ENCODE measurements around the gene STK38. TPM values are rescaled to one million over a fixed set of nuclear protein-coding genes. Genes with fewer than 3 reads are reported as not detected.
A peak's percentile ranks its signal among the peaks of the same experiment; 100 is the strongest.

Gene STK38
- total and polyA plus RNA-seq, 2 donors (not counting 1 experiment from before 2014, with no cell fraction given): 26.1 to 67.4 TPM

GRCh38 chr6:36523451-36523850 is 23.8 kb downstream of the STK38 start:
- peaks cover 9% of the 10 kb centered on the region for H3K4me1 Mint-ChIP-seq
- Histone ChIP-seq H2AFZ (ENCODE audit: insufficient read depth, low read depth, low read length, poor library complexity, severe bottlenecking) (no peak overlapping the region), H3K27me3 (replicated peaks in 1 of 4; ENCODE audit: control extremely low read depth in 1 of 4, control insufficient read depth in 3 of 4, insufficient read depth in 4 of 4, low read length in 3 of 4) (no peaks in the 10 kb centered on the region), H3K9me3 (ENCODE audit: control extremely low read depth in 1 of 3, control insufficient read depth in 2 of 3, insufficient read depth in 1 of 3, low read length in 2 of 3) (no peaks in the 10 kb centered on the region), H3K27ac (ENCODE audit: low read length in 2 of 2) (no peak overlapping the region), H3K36me3 (replicated peaks in 1 of 2; ENCODE audit: control extremely low read depth in 1 of 2, control insufficient read depth in 1 of 2, extremely low read depth in 1 of 2, insufficient read depth in 2 of 2, low read length in 1 of 2) (peaks cover 3 to 78% of the 10 kb centered on the region in 2 experiments), H4K20me1 (ENCODE audit: control insufficient read depth, insufficient read depth, low read length, poor library complexity, severe bottlenecking) (peaks cover 10% of the 10 kb centered on the region), H3K4me1 (ENCODE audit: control insufficient read depth in 2 of 2, insufficient read depth in 2 of 2, low read length in 2 of 2) (peaks cover 0 to 3% of the 10 kb centered on the region in 2 donors), H3K4me2 (replicated peaks; ENCODE audit: low read depth, low read length, poor library complexity, severe bottlenecking) (no peak overlapping the region), H3K9ac (ENCODE audit: low read length) (no peak overlapping the region), H3K4me3 (ENCODE audit: control extremely low read depth in 1 of 5, extremely low read depth in 1 of 5, insufficient read depth in 1 of 5, low read depth in 2 of 5, low read length in 4 of 5) (no peak overlapping the region), H3K79me2 (ENCODE audit: control insufficient read depth, insufficient read depth, low read length) (peaks cover 22% of the 10 kb centered on the region)
- ChIA-PET POLR2A (interaction anchor here (0.6 kb wide), 1 partner anchor 83 kb away, joined by 3 read pairs; no protein-coding TSS in a partner anchor), CTCF (interaction anchor here (0.9 kb wide), 1 partner anchor 95 kb away, joined by 3 read pairs; no protein-coding TSS in a partner anchor)
- H3K4me3 Mint-ChIP-seq: no peak overlapping the region
- TF ChIP-seq EZH2 (IDR thresholded peaks at IDR 0.05; ENCODE audit: borderline replicate concordance, insufficient read depth, low read depth, low read length, poor library complexity, severe bottlenecking) (no peak), CTCF (IDR thresholded peaks at IDR 0.05) (no peak)
- no peaks in the 10 kb centered on the region for H3K27me3 Mint-ChIP-seq
- 98% methylated on average over 6 of the region's 8 CpGs for WGBS (ENCODE audit: insufficient coverage)
- DNase-seq: no peak
- no peak for ATAC-seq (ENCODE audit: low read depth)
- intact Hi-C loops (cut with micrococcal nuclease): loop anchor here (10.0 kb wide), 1 partner anchor 49 kb away; no protein-coding TSS in a partner anchor
- H3K9me3 Mint-ChIP-seq (ENCODE audit: insufficient read depth): no peaks in the 10 kb centered on the region
- H3K27ac Mint-ChIP-seq: no peak overlapping the region

GRCh38 chr6:36519352-36519751 is 27.9 kb downstream of the STK38 start:
- POLR2A ChIA-PET: interaction anchor here (0.8 kb wide), 1 partner anchor 76 kb away, joined by 3 read pairs; no protein-coding TSS in a partner anchor
- ATAC-seq (ENCODE audit: low read depth) (no peak), DNase-seq (no peak)
- H2AFZ ChIP-seq (ENCODE audit: insufficient read depth, low read depth, low read length, poor library complexity, severe bottlenecking): no peak overlapping the region
- Mint-ChIP-seq H3K4me3 (no peak overlapping the region), H3K27ac (peak overlapping the region; percentile 41), H3K9me3 (ENCODE audit: insufficient read depth) (no peaks in the 10 kb centered on the region), H3K27me3 (no peaks in the 10 kb centered on the region), H3K4me1 (no peaks in the 10 kb centered on the region)
- CTCF ChIA-PET: no interaction called here
- intact Hi-C loops (cut with micrococcal nuclease): loop anchor here (10.0 kb wide), 1 partner anchor 95 kb away; no protein-coding TSS in a partner anchor
- H3K9ac ChIP-seq (ENCODE audit: low read length): no peak overlapping the region
- no peaks in the 10 kb centered on the region for H3K9me3 ChIP-seq (ENCODE audit: control extremely low read depth in 1 of 3, control insufficient read depth in 2 of 3, insufficient read depth in 1 of 3, low read length in 2 of 3)
- peaks cover 6% of the 10 kb centered on the region for H4K20me1 ChIP-seq (ENCODE audit: control insufficient read depth, insufficient read depth, low read length, poor library complexity, severe bottlenecking)
- peaks cover 3 to 92% of the 10 kb centered on the region in 2 experiments for H3K36me3 ChIP-seq (replicated peaks in 1 of 2; ENCODE audit: control extremely low read depth in 1 of 2, control insufficient read depth in 1 of 2, extremely low read depth in 1 of 2, insufficient read depth in 2 of 2, low read length in 1 of 2)
- no peaks in the 10 kb centered on the region for H3K27me3 ChIP-seq (replicated peaks in 1 of 4; ENCODE audit: control extremely low read depth in 1 of 4, control insufficient read depth in 3 of 4, insufficient read depth in 4 of 4, low read length in 3 of 4)
- TF ChIP-seq EZH2 (IDR thresholded peaks at IDR 0.05; ENCODE audit: borderline replicate concordance, insufficient read depth, low read depth, low read length, poor library complexity, severe bottlenecking) (no peak), CTCF (IDR thresholded peaks at IDR 0.05) (no peak)
- H3K79me2 ChIP-seq (ENCODE audit: control insufficient read depth, insufficient read depth, low read length): no peaks in the 10 kb centered on the region
- H3K27ac ChIP-seq (ENCODE audit: low read length in 2 of 2): no peak overlapping the region
- no peaks in the 10 kb centered on the region for H3K4me1 ChIP-seq (ENCODE audit: control insufficient read depth in 2 of 2, insufficient read depth in 2 of 2, low read length in 2 of 2)
- H3K4me2 ChIP-seq (replicated peaks; ENCODE audit: low read depth, low read length, poor library complexity, severe bottlenecking): no peak overlapping the region
- H3K4me3 ChIP-seq (ENCODE audit: control extremely low read depth in 1 of 5, extremely low read depth in 1 of 5, insufficient read depth in 1 of 5, low read depth in 2 of 5, low read length in 4 of 5): no peak overlapping the region

Measured in B cell (primary cell).